NCI-H2227 (cell line): ENCODE results near the gene FDXR.

Experiments used
- DNase-seq: peaks from one replicate; lab custom pipeline; 2025; ENCODE audit not compliant: unreplicated experiment; lab: John Stamatoyannopoulos, UW

Gene FDXR

GRCh38 chr17:74814453-74814852 is 58.3 kb downstream of the FDXR start:
- DNase-seq, result no peak
